ENCODE measurements around the gene ADAM23. TPM values are rescaled to one million over a fixed set of nuclear protein-coding genes. Genes with fewer than 3 reads are reported as not detected.

ADAM23 gene
- total RNA-seq, 1 donor from 2014 or later = 0.60 TPM

GRCh38 chr2:206511283-206511682 is 68.0 kb downstream of the ADAM23 start:
- DNase-seq (ENCODE audit: low read depth in 2 of 2) = no peak

GRCh38 chr2:206512999-206513398 is 69.7 kb downstream of the ADAM23 start:
- DNase-seq (ENCODE audit: low read depth in 2 of 2) = no peak

GRCh38 chr2:206515580-206515979 is 72.2 kb downstream of the ADAM23 start:
- DNase-seq (ENCODE audit: low read depth in 2 of 2) = no peak

GRCh38 chr2:206518997-206519396 is 75.7 kb downstream of the ADAM23 start:
- DNase-seq (ENCODE audit: low read depth in 2 of 2) = peak in 1 of 2 donors; percentile 59

GRCh38 chr2:206520450-206520849 is 77.1 kb downstream of the ADAM23 start:
- DNase-seq (ENCODE audit: low read depth in 2 of 2) = no peak

GRCh38 chr2:206521115-206521514 is 77.8 kb downstream of the ADAM23 start:
- DNase-seq (ENCODE audit: low read depth in 2 of 2) = peak; percentile 5 to 32

- DNase-seq (ENCODE audit: low read depth in 2 of 2) = peak; percentile 63 to 88
These were observed 78.3 kb downstream of the ADAM23 start for GRCh38 chr2:206521612-206522011.

GRCh38 chr2:206526416-206526815 is 83.1 kb downstream of the ADAM23 start:
- no peak for DNase-seq (ENCODE audit: low read depth in 2 of 2)

GRCh38 chr2:206527153-206527552 is 83.8 kb downstream of the ADAM23 start:
- DNase-seq (ENCODE audit: low read depth in 2 of 2) = peak in 1 of 2 donors; percentile 3

- no peak for DNase-seq (ENCODE audit: low read depth in 2 of 2)
These were observed 87.4 kb downstream of the ADAM23 start for GRCh38 chr2:206530727-206531126.

GRCh38 chr2:206531996-206532543 is 88.7 kb downstream of the ADAM23 start:
- DNase-seq (ENCODE audit: low read depth in 2 of 2) = no peak

GRCh38 chr2:206533977-206534376 is 90.6 kb downstream of the ADAM23 start:
- DNase-seq (ENCODE audit: low read depth in 2 of 2) = no peak

GRCh38 chr2:206535260-206535986 is 92.1 kb downstream of the ADAM23 start:
- no peak for DNase-seq (ENCODE audit: low read depth in 2 of 2)

- DNase-seq (ENCODE audit: low read depth in 2 of 2) = no peak
These were observed 97.4 kb downstream of the ADAM23 start for GRCh38 chr2:206540757-206541156.

- DNase-seq (ENCODE audit: low read depth in 2 of 2) = no peak
These were observed 99.7 kb downstream of the ADAM23 start for GRCh38 chr2:206543073-206543472.

- no peak for DNase-seq (ENCODE audit: low read depth in 2 of 2)
These were observed 105.1 kb downstream of the ADAM23 start for GRCh38 chr2:206548383-206548782.

GRCh38 chr2:206555721-206556120 is 112.4 kb downstream of the ADAM23 start:
- no peak for DNase-seq (ENCODE audit: low read depth in 2 of 2)

GRCh38 chr2:206556357-206556949 is 113.1 kb downstream of the ADAM23 start:
- peak; percentile 55 to 60 for DNase-seq (ENCODE audit: low read depth in 2 of 2)

- DNase-seq (ENCODE audit: low read depth in 2 of 2) = no peak
These were observed 114.0 kb downstream of the ADAM23 start for GRCh38 chr2:206557321-206557720.

GRCh38 chr2:206558492-206558891 is 115.2 kb downstream of the ADAM23 start:
- DNase-seq (ENCODE audit: low read depth in 2 of 2) = no peak

GRCh38 chr2:206561962-206562361 is 118.6 kb downstream of the ADAM23 start:
- DNase-seq (ENCODE audit: low read depth in 2 of 2) = no peak

GRCh38 chr2:206562375-206562774 is 119.0 kb downstream of the ADAM23 start:
- DNase-seq (ENCODE audit: low read depth in 2 of 2) = no peak

- DNase-seq (ENCODE audit: low read depth in 2 of 2) = no peak
These were observed 120.0 kb downstream of the ADAM23 start for GRCh38 chr2:206563374-206563773.
